MCF 10A (cell line): ENCODE measurements around the gene ZNF555. TPM values are rescaled to one million over a fixed set of nuclear protein-coding genes. Genes with fewer than 3 reads are reported as not detected.

ENCODE experiments used
- BruUV-seq: library from RNA; stranded (reverse); fragments of 400-500 nt; replicated peaks from 2 replicates; lab custom pipeline; 2021; lab: Mats Ljungman, UMichigan
- CTCF ChIA-PET: fragments of 300-600 bp; sonication (Branson Sonifier 250); formaldehyde crosslinking; extraction: SDS; loops from one replicate; lab custom pipeline; 2021; ENCODE audit warnings: antibody characterized with exemption, inconsistent platforms; lab: Yijun Ruan, JAX
- POLR2A ChIA-PET: fragments of 300-600, 350-650 bp; sonication (Branson Sonifier 250); formaldehyde crosslinking; extraction: SDS; loops from one replicate; lab custom pipeline; 2020; ENCODE audit warnings: antibody characterized with exemption, inconsistent platforms; lab: Yijun Ruan, JAX
- DNase-seq: peaks from one replicate; pipeline ENCODE4 v3.0.0-alpha.2; 2018; ENCODE audit not compliant: unreplicated experiment
- H3K27ac Mint-ChIP-seq: one replicate; pipeline ENCODE4 v1.8.0; 2022; ENCODE audit warnings: mild to moderate bottlenecking, low read depth, mixed read lengths; ENCODE audit not compliant: unreplicated experiment
- H3K27me3 Mint-ChIP-seq: one replicate; pipeline ENCODE4 v1.8.0; 2022; ENCODE audit warnings: mixed read lengths; ENCODE audit not compliant: insufficient read depth, unreplicated experiment
- H3K36me3 Mint-ChIP-seq: one replicate; pipeline ENCODE4 v1.8.0; 2022; ENCODE audit warnings: mild to moderate bottlenecking, moderate library complexity, mixed read lengths; ENCODE audit not compliant: insufficient read depth, unreplicated experiment
- H3K4me1 Mint-ChIP-seq: one replicate; pipeline ENCODE4 v1.8.0; 2022; ENCODE audit warnings: mixed read lengths; ENCODE audit not compliant: insufficient read depth, unreplicated experiment
- H3K4me3 Mint-ChIP-seq: one replicate; pipeline ENCODE4 v1.8.0; 2022; ENCODE audit warnings: mild to moderate bottlenecking, moderate library complexity, mixed read lengths; ENCODE audit not compliant: unreplicated experiment
- H3K9me3 Mint-ChIP-seq: one replicate; pipeline ENCODE4 v1.8.0; 2022; ENCODE audit warnings: mixed read lengths; ENCODE audit not compliant: unreplicated experiment
- CTCF ChIP-seq: fragments of 200-600 bp; IDR thresholded peaks from one replicate; pipeline ENCODE4 v1.8.0; 2022; ENCODE audit warnings: antibody characterized with exemption, mild to moderate bottlenecking; ENCODE audit not compliant: unreplicated experiment
- intact Hi-C: fragments of 100-400 bp; cut with micrococcal nuclease; formaldehyde crosslinking; loops from 2 replicates; pipeline ENCODE4 v1.14.1; 2022
- total RNA-seq: library from RNA; stranded (reverse); gene quantifications from 2 replicates; pipeline ENCODE4 v1.2.3, GENCODE V29; 2022

ZNF555 gene
- total RNA-seq, 1 experiment from 2014 or later: 4.9 TPM

- no peak for DNase-seq
- H3K27me3 Mint-ChIP-seq: no peaks in the 10 kb centered on the region
- H3K4me1 Mint-ChIP-seq: peaks cover 31% of the 10 kb centered on the region
- intact Hi-C loops: no loop called here
- BruUV-seq: no TSS peak
- ChIA-PET CTCF (interaction anchor here (1.0 to 1.8 kb wide), 2 partner anchors 17 to 44 kb away, joined by 3 to 4 read pairs; no protein-coding TSS in a partner anchor), POLR2A (interaction anchor here (0.6 to 3.2 kb wide), 3 partner anchors 16 to 43 kb away, joined by 3 to 52 read pairs (median 36); no protein-coding TSS in a partner anchor)
- H3K9me3 Mint-ChIP-seq: no peaks in the 10 kb centered on the region
- no peak overlapping the region for H3K27ac Mint-ChIP-seq
- peaks cover 19% of the 10 kb centered on the region for H3K36me3 Mint-ChIP-seq
- no peak for TF ChIP-seq CTCF
- no peak overlapping the region for H3K4me3 Mint-ChIP-seq
Observed at GRCh38 chr19:2906631-2907195, 65.4 kb downstream of the ZNF555 start.

Other genes starting within 250 kb of the ZNF555 start
- 0.22 and 0.51 TPM in 2 replicates for gene GNG7, start 138.8 kb upstream of the ZNF555 start, total RNA-seq
- gene DIRAS1, start 120.1 kb upstream of the ZNF555 start, total RNA-seq: 0.37 and 0.74 TPM in 2 replicates
- gene SLC39A3, start 101.5 kb upstream of the ZNF555 start, total RNA-seq: 21.3 and 29.9 TPM in 2 replicates
- 63.2 and 66.6 TPM in 2 replicates for gene SGTA, start 58.2 kb upstream of the ZNF555 start, total RNA-seq
- 93.7 and 114 TPM in 2 replicates for gene THOP1, start 56.0 kb upstream of the ZNF555 start, total RNA-seq
- 3.1 and 4.0 TPM in 2 replicates for gene ZNF554, start 21.6 kb upstream of the ZNF555 start, total RNA-seq
- gene ZNF556, start 25.9 kb downstream of the ZNF555 start, total RNA-seq: not detected in 2 replicates
- 4.8 and 5.5 TPM in 2 replicates for gene ZNF57, start 59.5 kb downstream of the ZNF555 start, total RNA-seq
- 4.7 and 4.9 TPM in 2 replicates for gene ZNF77, start 103.5 kb downstream of the ZNF555 start, total RNA-seq
- 0.89 and 2.9 TPM in 2 replicates for gene TLE6, start 136.1 kb downstream of the ZNF555 start, total RNA-seq
- 1.9 and 3.0 TPM in 2 replicates for gene TLE2, start 187.8 kb downstream of the ZNF555 start, total RNA-seq
- 266 and 273 TPM in 2 replicates for gene TLE5, start 221.0 kb downstream of the ZNF555 start, total RNA-seq